HG03571 (cell line): ENCODE data around the gene STX10.

Source experiments
- ATAC-seq: cut with Tn5 transposase; IDR thresholded peaks from one replicate; pipeline ENCODE4 v1.9.1; 2021; ENCODE audit not compliant: unreplicated experiment

STX10 gene

GRCh38 chr19:13100841-13101589, 49.2 kb downstream of the STX10 start:
- ATAC-seq, result no peak

GRCh38 chr19:13100031-13100588, 50.1 kb downstream of the STX10 start:
- no peak for ATAC-seq

- ATAC-seq, result no peak
Observed at GRCh38 chr19:13099073-13099999, 50.8 kb downstream of the STX10 start.

GRCh38 chr19:13098277-13099072, 51.7 kb downstream of the STX10 start:
- ATAC-seq, result no peak

- ATAC-seq, result no peak
Observed at GRCh38 chr19:13097463-13098258, 52.5 kb downstream of the STX10 start.

GRCh38 chr19:13097033-13097462, 53.1 kb downstream of the STX10 start:
- ATAC-seq, result no peak

GRCh38 chr19:13095934-13096927, 53.9 kb downstream of the STX10 start:
- no peak for ATAC-seq

- no peak for ATAC-seq
Observed at GRCh38 chr19:13095393-13095784, 54.8 kb downstream of the STX10 start.

GRCh38 chr19:13094771-13095392, 55.3 kb downstream of the STX10 start:
- no peak for ATAC-seq

- ATAC-seq, result no peak
Observed at GRCh38 chr19:13094106-13094504, 56.1 kb downstream of the STX10 start.
